ENCODE data around the gene ALDH4A1.

ALDH4A1 gene

GRCh38 chr1:18932879-18933278, 30.5 kb upstream of the ALDH4A1 start:
- Mint-ChIP-seq H3K27me3 (no peaks in the 10 kb centered on the region), H3K27ac (no peak overlapping the region), H3K36me3 (no peaks in the 10 kb centered on the region), H3K4me3 (no peak overlapping the region), H3K4me1 (peaks cover 47 to 57% of the 10 kb centered on the region in 2 donors), H3K9me3 (no peaks in the 10 kb centered on the region)
- DNase-seq (no peak), ATAC-seq (replicated peaks) (no peak)

- Mint-ChIP-seq H3K27me3 (no peaks in the 10 kb centered on the region), H3K4me3 (no peak overlapping the region), H3K36me3 (no peaks in the 10 kb centered on the region), H3K27ac (peak overlapping the region; percentile 72), H3K9me3 (no peaks in the 10 kb centered on the region), H3K4me1 (peaks cover 52 to 62% of the 10 kb centered on the region in 2 donors)
- ATAC-seq (replicated peaks): no peak
- DNase-seq: no peak
These were observed 30.0 kb upstream of the ALDH4A1 start for GRCh38 chr1:18932387-18932786.

GRCh38 chr1:18931730-18932129, 29.4 kb upstream of the ALDH4A1 start:
- H3K27me3 Mint-ChIP-seq: no peaks in the 10 kb centered on the region
- no peaks in the 10 kb centered on the region for H3K36me3 Mint-ChIP-seq
- no peak overlapping the region for H3K4me3 Mint-ChIP-seq
- DNase-seq (no peak), ATAC-seq (replicated peaks) (no peak)
- peak overlapping the region; percentile 72 for H3K27ac Mint-ChIP-seq
- no peaks in the 10 kb centered on the region for H3K9me3 Mint-ChIP-seq
- H3K4me1 Mint-ChIP-seq: peaks cover 55 to 62% of the 10 kb centered on the region in 2 donors

GRCh38 chr1:18929686-18930085, 27.3 kb upstream of the ALDH4A1 start:
- ATAC-seq (replicated peaks) (no peak), DNase-seq (no peak)
- Mint-ChIP-seq H3K27ac (no peak overlapping the region), H3K27me3 (no peaks in the 10 kb centered on the region), H3K4me1 (peaks cover 61 to 74% of the 10 kb centered on the region in 2 donors), H3K9me3 (peaks cover 4% of the 10 kb centered on the region in 2 donors), H3K4me3 (no peak overlapping the region), H3K36me3 (peaks cover 2 to 9% of the 10 kb centered on the region in 2 donors)

- no peak for DNase-seq
These were observed 26.6 kb upstream of the ALDH4A1 start for GRCh38 chr1:18928985-18929384.

GRCh38 chr1:18928406-18928805, 26.1 kb upstream of the ALDH4A1 start:
- Mint-ChIP-seq H3K36me3 (peaks cover 2 to 9% of the 10 kb centered on the region in 2 donors), H3K27me3 (no peaks in the 10 kb centered on the region), H3K27ac (peak overlapping the region; percentile 97), H3K9me3 (peaks cover 4% of the 10 kb centered on the region in 2 donors), H3K4me1 (peaks cover 68 to 87% of the 10 kb centered on the region in 2 donors), H3K4me3 (peak overlapping the region; percentile 82 to 85)
- DNase-seq (no peak), ATAC-seq (replicated peaks) (no peak)

More at GRCh38 chr1:18928985-18929384, 26.6 kb upstream of the ALDH4A1 start:
- H3K4me1 Mint-ChIP-seq: peaks cover 66 to 81% of the 10 kb centered on the region in 2 donors
- ATAC-seq (replicated peaks): no peak
- H3K4me3 Mint-ChIP-seq: no peak overlapping the region
- H3K36me3 Mint-ChIP-seq: peaks cover 2 to 9% of the 10 kb centered on the region in 2 donors
- H3K27ac Mint-ChIP-seq: no peak overlapping the region
- peaks cover 4% of the 10 kb centered on the region in 2 donors for H3K9me3 Mint-ChIP-seq
- no peaks in the 10 kb centered on the region for H3K27me3 Mint-ChIP-seq

GRCh38 chr1:18927654-18928272, 25.4 kb upstream of the ALDH4A1 start:
- Mint-ChIP-seq H3K4me3 (peak overlapping the region; percentile 82 to 85), H3K36me3 (peaks cover 2 to 9% of the 10 kb centered on the region in 2 donors), H3K9me3 (peaks cover 4% of the 10 kb centered on the region in 2 donors), H3K27ac (peak overlapping the region; percentile 97), H3K4me1 (peaks cover 72 to 92% of the 10 kb centered on the region in 2 donors), H3K27me3 (no peaks in the 10 kb centered on the region)
- peak; percentile 66 to 73 for ATAC-seq (replicated peaks)
- peak; percentile 43 for DNase-seq

GRCh38 chr1:18927082-18927653, 24.8 kb upstream of the ALDH4A1 start:
- H3K4me1 Mint-ChIP-seq: peaks cover 66 to 87% of the 10 kb centered on the region in 2 donors
- H3K27ac Mint-ChIP-seq: peak overlapping the region; percentile 97
- peak overlapping the region; percentile 82 to 85 for H3K4me3 Mint-ChIP-seq
- peak; percentile 40 to 51 for ATAC-seq (replicated peaks)
- no peaks in the 10 kb centered on the region for H3K27me3 Mint-ChIP-seq
- peaks cover 2 to 9% of the 10 kb centered on the region in 2 donors for H3K36me3 Mint-ChIP-seq
- DNase-seq: peak; percentile 10
- peaks cover 4% of the 10 kb centered on the region in 2 donors for H3K9me3 Mint-ChIP-seq

- Mint-ChIP-seq H3K36me3 (peaks cover 2 to 9% of the 10 kb centered on the region in 2 donors), H3K27me3 (no peaks in the 10 kb centered on the region), H3K4me3 (peak overlapping the region; percentile 82 to 85), H3K27ac (peak overlapping the region; percentile 97), H3K4me1 (peaks cover 59 to 80% of the 10 kb centered on the region in 2 donors), H3K9me3 (peaks cover 4% of the 10 kb centered on the region in 2 donors)
- ATAC-seq (replicated peaks) (peak; percentile 90), DNase-seq (peak; percentile 79)
These were observed 24.1 kb upstream of the ALDH4A1 start for GRCh38 chr1:18926315-18927081.

- Mint-ChIP-seq H3K4me3 (peak overlapping the region; percentile 22 to 42), H3K36me3 (peaks cover 2 to 16% of the 10 kb centered on the region in 2 donors), H3K27ac (peak overlapping the region; percentile 37), H3K4me1 (peaks cover 52 to 68% of the 10 kb centered on the region in 2 donors), H3K9me3 (peaks cover 4% of the 10 kb centered on the region in 2 donors), H3K27me3 (no peaks in the 10 kb centered on the region)
- ATAC-seq (replicated peaks) (no peak), DNase-seq (no peak)
These were observed 22.9 kb upstream of the ALDH4A1 start for GRCh38 chr1:18925279-18925678.

GRCh38 chr1:18924221-18924691, 21.9 kb upstream of the ALDH4A1 start:
- DNase-seq (no peak), ATAC-seq (replicated peaks) (no peak)
- no peak overlapping the region for H3K4me3 Mint-ChIP-seq
- peaks cover 44 to 65% of the 10 kb centered on the region in 2 donors for H3K4me1 Mint-ChIP-seq
- no peaks in the 10 kb centered on the region for H3K27me3 Mint-ChIP-seq
- peaks cover 4% of the 10 kb centered on the region in 2 donors for H3K9me3 Mint-ChIP-seq
- H3K36me3 Mint-ChIP-seq: peaks cover 2 to 17% of the 10 kb centered on the region in 2 donors
- no peak overlapping the region for H3K27ac Mint-ChIP-seq

GRCh38 chr1:18923756-18924211, 21.4 kb upstream of the ALDH4A1 start:
- peaks cover 39 to 60% of the 10 kb centered on the region in 2 donors for H3K4me1 Mint-ChIP-seq
- ATAC-seq (replicated peaks) (no peak), DNase-seq (no peak)
- no peaks in the 10 kb centered on the region for H3K27me3 Mint-ChIP-seq
- H3K4me3 Mint-ChIP-seq: no peak overlapping the region
- no peak overlapping the region for H3K27ac Mint-ChIP-seq
- H3K36me3 Mint-ChIP-seq: peaks cover 4 to 18% of the 10 kb centered on the region in 2 donors
- H3K9me3 Mint-ChIP-seq: peaks cover 4% of the 10 kb centered on the region in 2 donors

GRCh38 chr1:18922848-18923755, 20.7 kb upstream of the ALDH4A1 start:
- H3K9me3 Mint-ChIP-seq: peaks cover 4% of the 10 kb centered on the region in 2 donors
- peaks cover 34 to 53% of the 10 kb centered on the region in 2 donors for H3K4me1 Mint-ChIP-seq
- DNase-seq (no peak), ATAC-seq (replicated peaks) (no peak)
- no peak overlapping the region for H3K4me3 Mint-ChIP-seq
- no peaks in the 10 kb centered on the region for H3K27me3 Mint-ChIP-seq
- H3K27ac Mint-ChIP-seq: no peak overlapping the region
- peaks cover 7 to 24% of the 10 kb centered on the region in 2 donors for H3K36me3 Mint-ChIP-seq

Measured in stimulated activated naive B cell treated with anti-CD40 and anti-IgM and Interleukin-4, amounts not matched to agents 10 μg/mL and 1 μg/mL and 100 μg/mL, for 72 hours (primary cell).